NCI-H748 treated with DMSO at 0.1 percent for 48 hours (cell line): Measurements from ENCODE around the gene KRT72.
A peak's percentile ranks its signal among the peaks of the same experiment; 100 is the strongest.
"Not testable (repeated sequence)": the region's sequence is repeated elsewhere in the genome, so short reads cannot be mapped to it uniquely, and the experiment has no call there.

ENCODE experiments used
- DNase-seq: peaks from one replicate; lab custom pipeline; 2025; lab: John Stamatoyannopoulos, UW

Gene KRT72

GRCh38 chr12:52606581-52607218 is 5.4 kb upstream of the KRT72 start:
- no peak for DNase-seq

GRCh38 chr12:52606096-52606495 is 4.8 kb upstream of the KRT72 start:
- DNase-seq: no peak

GRCh38 chr12:52605542-52605941 is 4.3 kb upstream of the KRT72 start:
- no peak for DNase-seq

GRCh38 chr12:52604859-52605258 is 3.6 kb upstream of the KRT72 start:
- no peak for DNase-seq

GRCh38 chr12:52603314-52603713 is 2.1 kb upstream of the KRT72 start:
- DNase-seq: no peak

- no peak for DNase-seq
These were observed 1.3 kb upstream of the KRT72 start for GRCh38 chr12:52602552-52602951.

GRCh38 chr12:52601671-52602070 is 408 bp upstream of the KRT72 start:
- DNase-seq: no peak

GRCh38 chr12:52600475-52600874 is 788 bp downstream of the KRT72 start:
- DNase-seq: no peak

- DNase-seq: no peak
These were observed 1.2 kb downstream of the KRT72 start for GRCh38 chr12:52600071-52600470.

- DNase-seq: no peak
These were observed 2.3 kb downstream of the KRT72 start for GRCh38 chr12:52598966-52599365.

- DNase-seq: not testable (repeated sequence)
These were observed 7.0 kb downstream of the KRT72 start for GRCh38 chr12:52594237-52594636.

- no peak for DNase-seq
These were observed 9.7 kb downstream of the KRT72 start for GRCh38 chr12:52591521-52591920.

- DNase-seq: no peak
These were observed 11.2 kb downstream of the KRT72 start for GRCh38 chr12:52590021-52590420.

- no peak for DNase-seq
These were observed 13.7 kb downstream of the KRT72 start for GRCh38 chr12:52587563-52587962.

GRCh38 chr12:52585946-52586345 is 15.3 kb downstream of the KRT72 start:
- no peak for DNase-seq

GRCh38 chr12:52585066-52585465 is 16.2 kb downstream of the KRT72 start:
- no peak for DNase-seq

- no peak for DNase-seq
These were observed 17.0 kb downstream of the KRT72 start for GRCh38 chr12:52584156-52584682.

- peak; percentile 75 for DNase-seq
These were observed 18.2 kb downstream of the KRT72 start for GRCh38 chr12:52582971-52583456.

GRCh38 chr12:52582486-52582885 is 18.8 kb downstream of the KRT72 start:
- no peak for DNase-seq

- no peak for DNase-seq
These were observed 19.8 kb downstream of the KRT72 start for GRCh38 chr12:52581481-52581880.

- DNase-seq: no peak
These were observed 20.2 kb downstream of the KRT72 start for GRCh38 chr12:52581066-52581465.

- peak; percentile 30 for DNase-seq
These were observed 20.8 kb downstream of the KRT72 start for GRCh38 chr12:52580496-52580895.

- DNase-seq: no peak
These were observed 21.5 kb downstream of the KRT72 start for GRCh38 chr12:52579468-52580465.
